GM12801 (cell line): Measurements from ENCODE around the gene CCDC146.
"Not testable (repeated sequence)": the region's sequence is repeated elsewhere in the genome, so short reads cannot be mapped to it uniquely, and the experiment has no call there.

Experiments
- CTCF ChIP-seq: IDR thresholded peaks from one replicate; pipeline ENCODE4 v1.5.1; 2011; ENCODE audit warnings: control low read depth; ENCODE audit not compliant: insufficient read length; ENCODE audit errors: extremely low read depth

The CCDC146 gene

GRCh38 chr7:77121860-77122681 lies at the start of gene CCDC146:
Gene CCDC146, plus strand, starts transcription at chr7:77122615. Its CDS starts 45,054 bp downstream, at chr7:77167669.
- TF ChIP-seq CTCF = not testable (repeated sequence)

- TF ChIP-seq CTCF = no peak
Measured at GRCh38 chr7:77157446-77157845, 35.0 kb downstream of the CCDC146 start.

GRCh38 chr7:77181015-77181595 lies 58.7 kb downstream of the CCDC146 start:
- no peak for TF ChIP-seq CTCF

- no peak for TF ChIP-seq CTCF
Measured at GRCh38 chr7:77181734-77182133, 59.3 kb downstream of the CCDC146 start.

GRCh38 chr7:77182261-77182660 lies 59.8 kb downstream of the CCDC146 start:
- no peak for TF ChIP-seq CTCF

GRCh38 chr7:77184463-77184862 lies 62.0 kb downstream of the CCDC146 start:
- TF ChIP-seq CTCF = no peak

GRCh38 chr7:77184990-77185389 lies 62.6 kb downstream of the CCDC146 start:
- no peak for TF ChIP-seq CTCF
